GM18519 (cell line): ENCODE results near the gene TMEM271.

Experiments
- ATAC-seq: cut with Tn5 transposase; IDR thresholded peaks from one replicate; pipeline ENCODE4 v1.9.1; 2021; ENCODE audit warnings: mild to moderate bottlenecking, moderate library complexity; ENCODE audit not compliant: unreplicated experiment, low FRiP score

The TMEM271 gene

GRCh38 chr4:581753-582361 is 5.8 kb upstream of the TMEM271 start:
- no peak for ATAC-seq

- ATAC-seq = no peak
These were observed 5.1 kb upstream of the TMEM271 start for GRCh38 chr4:581181-581580.

- no peak for ATAC-seq
These were observed 3.6 kb upstream of the TMEM271 start for GRCh38 chr4:579543-580175.

GRCh38 chr4:578451-579443 is 2.7 kb upstream of the TMEM271 start:
- no peak for ATAC-seq

- no peak for ATAC-seq
These were observed 1.7 kb upstream of the TMEM271 start for GRCh38 chr4:577499-578450.

GRCh38 chr4:576991-577498 is 950 bp upstream of the TMEM271 start:
- no peak for ATAC-seq

- ATAC-seq = no peak
These were observed 584 bp downstream of the TMEM271 start for GRCh38 chr4:575281-576141.

GRCh38 chr4:574346-575161 is 1.5 kb downstream of the TMEM271 start:
- no peak for ATAC-seq

- ATAC-seq = no peak
These were observed 2.8 kb downstream of the TMEM271 start for GRCh38 chr4:573122-573892.

GRCh38 chr4:572594-572993 is 3.5 kb downstream of the TMEM271 start:
- ATAC-seq = no peak

- no peak for ATAC-seq
These were observed 4.1 kb downstream of the TMEM271 start for GRCh38 chr4:571838-572572.

GRCh38 chr4:570754-571153 is 5.3 kb downstream of the TMEM271 start:
- ATAC-seq = no peak

GRCh38 chr4:569958-570667 is 6.0 kb downstream of the TMEM271 start:
- ATAC-seq = no peak

- ATAC-seq = no peak
These were observed 7.1 kb downstream of the TMEM271 start for GRCh38 chr4:568962-569361.

GRCh38 chr4:568351-568652 is 7.8 kb downstream of the TMEM271 start:
- no peak for ATAC-seq
